ENCODE results near the gene CENPA.

DNA sequence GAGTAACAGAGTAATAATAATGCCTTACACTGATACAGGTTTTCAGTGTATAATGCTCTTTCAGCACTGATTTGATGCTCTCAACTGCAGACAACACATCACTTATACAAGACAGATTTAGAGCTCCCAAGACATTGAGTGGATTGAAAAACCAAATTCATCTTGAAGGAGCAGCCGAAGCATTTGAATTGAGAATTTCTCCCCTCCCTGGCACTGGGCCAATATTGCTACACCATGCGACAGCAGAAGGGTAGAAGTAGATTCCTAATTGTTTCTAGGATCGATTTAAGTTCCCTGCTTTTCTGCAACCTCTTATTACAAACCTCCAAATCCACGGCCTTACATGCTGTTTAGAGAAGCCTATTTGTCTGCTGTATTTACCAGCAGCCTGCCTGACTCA, 15.5 kb downstream of the CENPA start:
- TF ChIP-seq FOXM1 (IDR thresholded peaks at IDR 0.05; ENCODE audit: low read depth) = no peak
- TF ChIP-seq, protein P1, sequence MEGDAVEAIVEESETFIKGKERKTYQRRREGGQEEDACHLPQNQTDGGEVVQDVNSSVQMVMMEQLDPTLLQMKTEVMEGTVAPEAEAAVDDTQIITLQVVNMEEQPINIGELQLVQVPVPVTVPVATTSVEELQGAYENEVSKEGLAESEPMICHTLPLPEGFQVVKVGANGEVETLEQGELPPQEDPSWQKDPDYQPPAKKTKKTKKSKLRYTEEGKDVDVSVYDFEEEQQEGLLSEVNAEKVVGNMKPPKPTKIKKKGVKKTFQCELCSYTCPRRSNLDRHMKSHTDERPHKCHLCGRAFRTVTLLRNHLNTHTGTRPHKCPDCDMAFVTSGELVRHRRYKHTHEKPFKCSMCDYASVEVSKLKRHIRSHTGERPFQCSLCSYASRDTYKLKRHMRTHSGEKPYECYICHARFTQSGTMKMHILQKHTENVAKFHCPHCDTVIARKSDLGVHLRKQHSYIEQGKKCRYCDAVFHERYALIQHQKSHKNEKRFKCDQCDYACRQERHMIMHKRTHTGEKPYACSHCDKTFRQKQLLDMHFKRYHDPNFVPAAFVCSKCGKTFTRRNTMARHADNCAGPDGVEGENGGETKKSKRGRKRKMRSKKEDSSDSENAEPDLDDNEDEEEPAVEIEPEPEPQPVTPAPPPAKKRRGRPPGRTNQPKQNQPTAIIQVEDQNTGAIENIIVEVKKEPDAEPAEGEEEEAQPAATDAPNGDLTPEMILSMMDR (IDR thresholded peaks at IDR 0.05) = no peak

All from SK-N-SH (cell line).